Suprapubic skin (tissue), 3 donors: ENCODE results near the gene GLIS1.

Experiments
- CTCF ChIP-seq, 2 donors: fragments of 200-600 bp in 1 of 2; fragments of 450-650 bp in 1 of 2; sonication (generic) in 1 of 2; IDR thresholded peaks; one replicate each; pipeline ENCODE4 v1.5.1; 2016 to 2019; ENCODE audit warnings: antibody characterized with exemption in 2 of 2, mild to moderate bottlenecking in 1 of 2, moderate library complexity in 1 of 2
- EP300 ChIP-seq: sonication (generic); formaldehyde crosslinking; IDR thresholded peaks from one replicate; pipeline ENCODE4 v1.6.1; 2017; ENCODE audit warnings: antibody characterized with exemption
- POLR2A ChIP-seq, 2 donors: fragments of 450-650 bp; IDR thresholded peaks; one replicate each; pipeline ENCODE4 v1.6.1; 2017; ENCODE audit warnings: antibody characterized with exemption in 2 of 2, mild to moderate bottlenecking in 2 of 2, moderate library complexity in 2 of 2

GRCh38 chr1:53541263-53541625 lies 197.7 kb downstream of the GLIS1 start:
- TF ChIP-seq CTCF (IDR thresholded peaks at IDR 0.05) (no peak), POLR2A (IDR thresholded peaks at IDR 0.05) (no peak), EP300 (no peak)
